ENCODE results near the gene CCDC88C.

DNA sequence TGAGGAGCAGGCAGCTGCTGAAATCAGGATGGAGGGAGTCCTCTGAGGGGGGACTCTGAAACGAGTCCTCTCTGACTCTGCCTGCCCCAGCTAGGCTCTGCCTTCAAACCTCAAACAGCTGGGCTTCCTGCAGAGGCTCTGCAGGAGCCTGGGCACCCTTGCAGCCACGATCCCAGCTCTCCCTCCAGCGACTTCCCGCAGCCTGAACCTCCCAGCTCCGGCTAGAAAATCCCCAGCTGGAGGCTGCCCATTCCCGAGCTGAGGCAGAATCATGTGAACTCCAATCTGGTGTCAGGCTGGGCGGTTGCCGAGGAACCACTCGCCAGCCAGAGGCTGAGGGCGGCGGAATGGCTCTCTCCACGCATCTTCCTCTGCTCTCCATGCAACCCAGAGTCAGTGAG is 173.1 kb downstream of the CCDC88C start, which contains the start of gene GPR68:
- TF ChIP-seq, protein P1, sequence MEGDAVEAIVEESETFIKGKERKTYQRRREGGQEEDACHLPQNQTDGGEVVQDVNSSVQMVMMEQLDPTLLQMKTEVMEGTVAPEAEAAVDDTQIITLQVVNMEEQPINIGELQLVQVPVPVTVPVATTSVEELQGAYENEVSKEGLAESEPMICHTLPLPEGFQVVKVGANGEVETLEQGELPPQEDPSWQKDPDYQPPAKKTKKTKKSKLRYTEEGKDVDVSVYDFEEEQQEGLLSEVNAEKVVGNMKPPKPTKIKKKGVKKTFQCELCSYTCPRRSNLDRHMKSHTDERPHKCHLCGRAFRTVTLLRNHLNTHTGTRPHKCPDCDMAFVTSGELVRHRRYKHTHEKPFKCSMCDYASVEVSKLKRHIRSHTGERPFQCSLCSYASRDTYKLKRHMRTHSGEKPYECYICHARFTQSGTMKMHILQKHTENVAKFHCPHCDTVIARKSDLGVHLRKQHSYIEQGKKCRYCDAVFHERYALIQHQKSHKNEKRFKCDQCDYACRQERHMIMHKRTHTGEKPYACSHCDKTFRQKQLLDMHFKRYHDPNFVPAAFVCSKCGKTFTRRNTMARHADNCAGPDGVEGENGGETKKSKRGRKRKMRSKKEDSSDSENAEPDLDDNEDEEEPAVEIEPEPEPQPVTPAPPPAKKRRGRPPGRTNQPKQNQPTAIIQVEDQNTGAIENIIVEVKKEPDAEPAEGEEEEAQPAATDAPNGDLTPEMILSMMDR (IDR thresholded peaks at IDR 0.05): no peak
- no peak for TF ChIP-seq ZFX (IDR thresholded peaks at IDR 0.05; ENCODE audit: borderline replicate concordance)

Measured in 22Rv1 (cell line).